T-helper 1 cell treated with Interleukin-12 subunit alpha and Interleukin-12 subunit beta and Interleukin-4 antibody, amounts not matched to agents 30 μg/mL and 1 μg/mL, for 36 hours (primary cell): ENCODE data around the gene CDKAL1.

ENCODE experiments used
- H3K27ac Mint-ChIP-seq: one replicate; pipeline ENCODE4 v1.8.0; 2021; ENCODE audit warnings: mild to moderate bottlenecking, mixed read lengths
- H3K27me3 Mint-ChIP-seq: one replicate; pipeline ENCODE4 v1.8.0; 2021; ENCODE audit warnings: low read depth, mixed read lengths
- H3K36me3 Mint-ChIP-seq: one replicate; pipeline ENCODE4 v1.8.0; 2021; ENCODE audit warnings: low read depth, mixed read lengths
- H3K4me1 Mint-ChIP-seq: one replicate; pipeline ENCODE4 v1.8.0; 2021; ENCODE audit warnings: low read depth, mixed read lengths
- H3K4me3 Mint-ChIP-seq: one replicate; pipeline ENCODE4 v1.8.0; 2021; ENCODE audit warnings: mild to moderate bottlenecking, moderate library complexity, mixed read lengths
- H3K9me3 Mint-ChIP-seq: one replicate; pipeline ENCODE4 v1.8.0; 2021; ENCODE audit warnings: mixed read lengths

CDKAL1 gene

GRCh38 chr6:20652299-20653084 is 118.2 kb downstream of the CDKAL1 start:
- H3K4me3 Mint-ChIP-seq: no peak overlapping the region
- H3K27ac Mint-ChIP-seq: no peak overlapping the region
- peaks cover 25% of the 10 kb centered on the region for H3K36me3 Mint-ChIP-seq
- no peaks in the 10 kb centered on the region for H3K27me3 Mint-ChIP-seq
- H3K9me3 Mint-ChIP-seq: peaks cover 4% of the 10 kb centered on the region
- peaks cover 15% of the 10 kb centered on the region for H3K4me1 Mint-ChIP-seq

- Mint-ChIP-seq H3K4me3 (no peak overlapping the region), H3K4me1 (peaks cover 12% of the 10 kb centered on the region), H3K27ac (no peak overlapping the region), H3K9me3 (peaks cover 4% of the 10 kb centered on the region), H3K36me3 (peaks cover 25% of the 10 kb centered on the region), H3K27me3 (no peaks in the 10 kb centered on the region)
These were observed 118.8 kb downstream of the CDKAL1 start for GRCh38 chr6:20653085-20653479.

- H3K27me3 Mint-ChIP-seq: no peaks in the 10 kb centered on the region
- peaks cover 21% of the 10 kb centered on the region for H3K36me3 Mint-ChIP-seq
- H3K4me3 Mint-ChIP-seq: no peak overlapping the region
- peaks cover 9% of the 10 kb centered on the region for H3K4me1 Mint-ChIP-seq
- peaks cover 4% of the 10 kb centered on the region for H3K9me3 Mint-ChIP-seq
- H3K27ac Mint-ChIP-seq: no peak overlapping the region
These were observed 121.1 kb downstream of the CDKAL1 start for GRCh38 chr6:20655317-20655716.

GRCh38 chr6:20657274-20657800 is 123.1 kb downstream of the CDKAL1 start:
- Mint-ChIP-seq H3K4me1 (peaks cover 5% of the 10 kb centered on the region), H3K9me3 (peaks cover 4% of the 10 kb centered on the region), H3K27me3 (no peaks in the 10 kb centered on the region), H3K27ac (no peak overlapping the region), H3K4me3 (no peak overlapping the region), H3K36me3 (peaks cover 13% of the 10 kb centered on the region)

GRCh38 chr6:20658053-20658452 is 123.8 kb downstream of the CDKAL1 start:
- H3K27me3 Mint-ChIP-seq: no peaks in the 10 kb centered on the region
- H3K4me3 Mint-ChIP-seq: no peak overlapping the region
- H3K36me3 Mint-ChIP-seq: peaks cover 13% of the 10 kb centered on the region
- H3K4me1 Mint-ChIP-seq: peaks cover 2% of the 10 kb centered on the region
- H3K27ac Mint-ChIP-seq: no peak overlapping the region
- peaks cover 4% of the 10 kb centered on the region for H3K9me3 Mint-ChIP-seq

GRCh38 chr6:20658516-20658915 is 124.3 kb downstream of the CDKAL1 start:
- Mint-ChIP-seq H3K4me3 (no peak overlapping the region), H3K27ac (no peak overlapping the region), H3K4me1 (peaks cover 2% of the 10 kb centered on the region), H3K36me3 (peaks cover 13% of the 10 kb centered on the region), H3K9me3 (peaks cover 4% of the 10 kb centered on the region), H3K27me3 (no peaks in the 10 kb centered on the region)

GRCh38 chr6:20660534-20660933 is 126.3 kb downstream of the CDKAL1 start:
- no peaks in the 10 kb centered on the region for H3K27me3 Mint-ChIP-seq
- H3K36me3 Mint-ChIP-seq: peaks cover 6% of the 10 kb centered on the region
- H3K4me3 Mint-ChIP-seq: no peak overlapping the region
- H3K9me3 Mint-ChIP-seq: no peaks in the 10 kb centered on the region
- H3K27ac Mint-ChIP-seq: no peak overlapping the region
- H3K4me1 Mint-ChIP-seq: peaks cover 2% of the 10 kb centered on the region

GRCh38 chr6:20661721-20662120 is 127.5 kb downstream of the CDKAL1 start:
- peaks cover 6% of the 10 kb centered on the region for H3K36me3 Mint-ChIP-seq
- no peaks in the 10 kb centered on the region for H3K27me3 Mint-ChIP-seq
- H3K4me1 Mint-ChIP-seq: peaks cover 2% of the 10 kb centered on the region
- H3K4me3 Mint-ChIP-seq: no peak overlapping the region
- H3K27ac Mint-ChIP-seq: no peak overlapping the region
- no peaks in the 10 kb centered on the region for H3K9me3 Mint-ChIP-seq

- H3K27ac Mint-ChIP-seq: no peak overlapping the region
- H3K4me1 Mint-ChIP-seq: peaks cover 4% of the 10 kb centered on the region
- H3K9me3 Mint-ChIP-seq: no peaks in the 10 kb centered on the region
- peaks cover 6% of the 10 kb centered on the region for H3K36me3 Mint-ChIP-seq
- H3K4me3 Mint-ChIP-seq: no peak overlapping the region
- H3K27me3 Mint-ChIP-seq: no peaks in the 10 kb centered on the region
These were observed 130.0 kb downstream of the CDKAL1 start for GRCh38 chr6:20664250-20664649.

- H3K4me3 Mint-ChIP-seq: no peak overlapping the region
- peaks cover 8% of the 10 kb centered on the region for H3K4me1 Mint-ChIP-seq
- H3K9me3 Mint-ChIP-seq: no peaks in the 10 kb centered on the region
- no peak overlapping the region for H3K27ac Mint-ChIP-seq
- H3K36me3 Mint-ChIP-seq: no peaks in the 10 kb centered on the region
- H3K27me3 Mint-ChIP-seq: no peaks in the 10 kb centered on the region
These were observed 131.0 kb downstream of the CDKAL1 start for GRCh38 chr6:20665290-20665689.

GRCh38 chr6:20669571-20670314 is 135.5 kb downstream of the CDKAL1 start:
- Mint-ChIP-seq H3K9me3 (no peaks in the 10 kb centered on the region), H3K27ac (no peak overlapping the region), H3K4me3 (no peak overlapping the region), H3K27me3 (no peaks in the 10 kb centered on the region), H3K36me3 (peaks cover 5% of the 10 kb centered on the region), H3K4me1 (peaks cover 10% of the 10 kb centered on the region)

- no peak overlapping the region for H3K4me3 Mint-ChIP-seq
- peaks cover 10% of the 10 kb centered on the region for H3K4me1 Mint-ChIP-seq
- no peaks in the 10 kb centered on the region for H3K27me3 Mint-ChIP-seq
- no peaks in the 10 kb centered on the region for H3K9me3 Mint-ChIP-seq
- H3K36me3 Mint-ChIP-seq: peaks cover 5% of the 10 kb centered on the region
- H3K27ac Mint-ChIP-seq: no peak overlapping the region
These were observed 136.5 kb downstream of the CDKAL1 start for GRCh38 chr6:20670750-20671149.

GRCh38 chr6:20672038-20672437 is 137.8 kb downstream of the CDKAL1 start:
- Mint-ChIP-seq H3K27me3 (no peaks in the 10 kb centered on the region), H3K9me3 (no peaks in the 10 kb centered on the region), H3K36me3 (peaks cover 5% of the 10 kb centered on the region), H3K4me3 (no peak overlapping the region), H3K4me1 (peaks cover 10% of the 10 kb centered on the region), H3K27ac (no peak overlapping the region)

- Mint-ChIP-seq H3K4me3 (no peak overlapping the region), H3K9me3 (no peaks in the 10 kb centered on the region), H3K4me1 (peaks cover 13% of the 10 kb centered on the region), H3K36me3 (peaks cover 9% of the 10 kb centered on the region), H3K27ac (no peak overlapping the region), H3K27me3 (no peaks in the 10 kb centered on the region)
These were observed 139.2 kb downstream of the CDKAL1 start for GRCh38 chr6:20673458-20673857.

- Mint-ChIP-seq H3K9me3 (no peaks in the 10 kb centered on the region), H3K4me3 (no peak overlapping the region), H3K4me1 (peaks cover 6% of the 10 kb centered on the region), H3K36me3 (peaks cover 12% of the 10 kb centered on the region), H3K27ac (no peak overlapping the region), H3K27me3 (no peaks in the 10 kb centered on the region)
These were observed 140.4 kb downstream of the CDKAL1 start for GRCh38 chr6:20674664-20675063.
